HG03095 (cell line): ENCODE measurements around the gene JAKMIP2.

ENCODE experiments used
- ATAC-seq: cut with Tn5 transposase; IDR thresholded peaks from one replicate; pipeline ENCODE4 v1.9.1; 2021; ENCODE audit warnings: moderate library complexity; ENCODE audit not compliant: unreplicated experiment

Gene JAKMIP2

GRCh38 chr5:147704544-147704943 lies 78.0 kb downstream of the JAKMIP2 start:
- no peak for ATAC-seq

GRCh38 chr5:147701468-147701867 lies 81.1 kb downstream of the JAKMIP2 start:
- no peak for ATAC-seq

- ATAC-seq = no peak
Measured at GRCh38 chr5:147699496-147700088, 82.9 kb downstream of the JAKMIP2 start.

GRCh38 chr5:147697380-147697779 lies 85.1 kb downstream of the JAKMIP2 start:
- no peak for ATAC-seq

GRCh38 chr5:147694772-147695171 lies 87.8 kb downstream of the JAKMIP2 start:
- no peak for ATAC-seq

- no peak for ATAC-seq
Measured at GRCh38 chr5:147693233-147693632, 89.3 kb downstream of the JAKMIP2 start.

GRCh38 chr5:147691130-147691529 lies 91.4 kb downstream of the JAKMIP2 start:
- no peak for ATAC-seq

GRCh38 chr5:147690595-147690994 lies 91.9 kb downstream of the JAKMIP2 start:
- ATAC-seq = no peak

- no peak for ATAC-seq
Measured at GRCh38 chr5:147689426-147689825, 93.1 kb downstream of the JAKMIP2 start.

GRCh38 chr5:147688656-147689356 lies 93.7 kb downstream of the JAKMIP2 start:
- ATAC-seq = no peak

- ATAC-seq = no peak
Measured at GRCh38 chr5:147687118-147687517, 95.4 kb downstream of the JAKMIP2 start.

GRCh38 chr5:147686421-147686820 lies 96.1 kb downstream of the JAKMIP2 start:
- no peak for ATAC-seq

GRCh38 chr5:147685993-147686392 lies 96.5 kb downstream of the JAKMIP2 start:
- no peak for ATAC-seq

- ATAC-seq = no peak
Measured at GRCh38 chr5:147675168-147675567, 107.4 kb downstream of the JAKMIP2 start.

- ATAC-seq = no peak
Measured at GRCh38 chr5:147674411-147674810, 108.1 kb downstream of the JAKMIP2 start.

- no peak for ATAC-seq
Measured at GRCh38 chr5:147673791-147674190, 108.7 kb downstream of the JAKMIP2 start.

- ATAC-seq = no peak
Measured at GRCh38 chr5:147673266-147673665, 109.3 kb downstream of the JAKMIP2 start.

- no peak for ATAC-seq
Measured at GRCh38 chr5:147671365-147671764, 111.2 kb downstream of the JAKMIP2 start.

GRCh38 chr5:147670815-147671214 lies 111.7 kb downstream of the JAKMIP2 start:
- ATAC-seq = no peak

GRCh38 chr5:147669169-147669869 lies 113.2 kb downstream of the JAKMIP2 start:
- ATAC-seq = no peak

- no peak for ATAC-seq
Measured at GRCh38 chr5:147668385-147668784, 114.1 kb downstream of the JAKMIP2 start.

- no peak for ATAC-seq
Measured at GRCh38 chr5:147667363-147667762, 115.2 kb downstream of the JAKMIP2 start.
